Loucy (cell line): ENCODE results near the gene BORCS6.

Experiments used
- EZH2phosphoT487 ChIP-seq: fragments of 200-600 bp; IDR thresholded peaks from 2 replicates; pipeline ENCODE4 v1.6.1; 2018; ENCODE audit warnings: antibody characterized with exemption, mild to moderate bottlenecking, moderate library complexity, borderline replicate concordance
- TF ChIP-seq, protein P1 (sequence below): fragments of 200-600 bp; sonication (generic); conservative IDR thresholded peaks from 2 replicates; pipeline ENCODE4 v1.5.1; 2014; ENCODE audit warnings: mild to moderate bottlenecking, antibody characterized with exemption, low read length

DNA sequence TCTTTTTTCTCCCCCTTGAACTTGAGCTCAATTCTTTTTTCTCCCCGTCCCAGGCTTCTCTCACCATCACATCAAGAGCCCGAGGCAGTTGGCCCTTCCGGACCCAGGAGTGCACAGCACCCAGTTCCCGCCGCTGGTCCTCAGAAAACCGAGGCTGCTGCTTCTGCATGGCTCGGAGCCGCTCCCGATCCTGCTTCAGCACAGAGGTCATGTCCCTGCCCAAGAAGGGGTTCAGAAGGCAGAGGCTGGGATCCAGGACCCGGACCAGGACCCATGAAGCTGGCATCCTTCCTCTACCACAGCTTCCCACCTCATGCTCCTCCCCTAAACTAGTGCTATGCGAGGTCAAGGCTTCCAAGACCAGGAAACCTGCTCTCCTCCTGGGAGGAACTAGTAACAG, 48.2 kb downstream of the BORCS6 start:
- TF ChIP-seq, protein P1, sequence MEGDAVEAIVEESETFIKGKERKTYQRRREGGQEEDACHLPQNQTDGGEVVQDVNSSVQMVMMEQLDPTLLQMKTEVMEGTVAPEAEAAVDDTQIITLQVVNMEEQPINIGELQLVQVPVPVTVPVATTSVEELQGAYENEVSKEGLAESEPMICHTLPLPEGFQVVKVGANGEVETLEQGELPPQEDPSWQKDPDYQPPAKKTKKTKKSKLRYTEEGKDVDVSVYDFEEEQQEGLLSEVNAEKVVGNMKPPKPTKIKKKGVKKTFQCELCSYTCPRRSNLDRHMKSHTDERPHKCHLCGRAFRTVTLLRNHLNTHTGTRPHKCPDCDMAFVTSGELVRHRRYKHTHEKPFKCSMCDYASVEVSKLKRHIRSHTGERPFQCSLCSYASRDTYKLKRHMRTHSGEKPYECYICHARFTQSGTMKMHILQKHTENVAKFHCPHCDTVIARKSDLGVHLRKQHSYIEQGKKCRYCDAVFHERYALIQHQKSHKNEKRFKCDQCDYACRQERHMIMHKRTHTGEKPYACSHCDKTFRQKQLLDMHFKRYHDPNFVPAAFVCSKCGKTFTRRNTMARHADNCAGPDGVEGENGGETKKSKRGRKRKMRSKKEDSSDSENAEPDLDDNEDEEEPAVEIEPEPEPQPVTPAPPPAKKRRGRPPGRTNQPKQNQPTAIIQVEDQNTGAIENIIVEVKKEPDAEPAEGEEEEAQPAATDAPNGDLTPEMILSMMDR, result no peak
- no peak for TF ChIP-seq EZH2phosphoT487
